Body of pancreas (tissue), 4 donors: ENCODE data around the gene FOXI3. TPM values are rescaled to one million over a fixed set of nuclear protein-coding genes. Genes with fewer than 3 reads are reported as not detected.

Experiments used
- ATAC-seq: fragments of 150-250 bp; one replicate; pipeline ENCODE4 v1.9.1; 2016
- DNase-seq, 4 donors: peaks; one replicate each; pipeline ENCODE4 v3.0.0-alpha.2; 2019
- H3K27ac ChIP-seq, 4 donors: fragments of 200-600 bp; sonication (generic); 1 replicate in 3 of 4; 2 replicates in 1 of 4; pipeline versions ENCODE4 v1.5.1 to v1.6.1; 2016 to 2019; ENCODE audit warnings: mild to moderate bottlenecking in 1 of 4, mixed read lengths in 1 of 4, moderate library complexity in 1 of 4
- H3K27me3 ChIP-seq, 2 donors: fragments of 200-600 bp; sonication (generic); one replicate each; pipeline ENCODE4 v1.6.0; 2016; ENCODE audit warnings: mild to moderate bottlenecking in 1 of 2
- H3K36me3 ChIP-seq, 2 donors: fragments of 200-600 bp; sonication (generic); replicated peaks in 1 of 2; 2 replicates each; pipeline ENCODE4 v1.5.1; 2016; ENCODE audit warnings: low read depth in 2 of 2; ENCODE audit not compliant: insufficient read depth in 1 of 2
- H3K4me1 ChIP-seq: fragments of 200-600 bp; sonication (generic); one replicate; pipeline ENCODE4 v1.6.0; 2016
- H3K4me3 ChIP-seq, 2 donors: fragments of 200-600 bp; sonication (generic); 1 replicate in 1 of 2; 2 replicates in 1 of 2; pipeline ENCODE4 v1.5.1; 2016 to 2019
- H3K9me3 ChIP-seq, 3 donors: fragments of 200-600 bp; sonication (generic); 1 replicate in 2 of 3; 2 replicates in 1 of 3; pipeline ENCODE4 v1.5.1; 2016
- CTCF ChIP-seq, 7 experiments: fragments of 450-650 bp in 4 of 7; fragments of 200-600 bp in 3 of 7; sonication (generic) in 3 of 7; IDR thresholded peaks; one replicate each; pipeline ENCODE4 v1.5.1; 2016 to 2019; ENCODE audit warnings: antibody characterized with exemption in 7 of 7
- POLR2A ChIP-seq, 3 donors: fragments of 450-650 bp; IDR thresholded peaks; one replicate each; pipeline ENCODE4 v1.6.1; 2016; ENCODE audit warnings: antibody characterized with exemption in 3 of 3, mild to moderate bottlenecking in 2 of 3
- WGBS, 2 donors: methylation state at CpG; one replicate each; pipeline ENCODE4 v1.1.5; 2017; 5-methylcytosine and 5-hydroxymethylcytosine counted together
- intact Hi-C: fragments of 100-400 bp; cut with DNase I; formaldehyde crosslinking; loops from one replicate; pipeline ENCODE4 v1.15.1; 2023
- total RNA-seq, 2 donors: library from RNA; depleted of rRNA; stranded (reverse); fragments of >200 nt; gene quantifications; one replicate each; pipeline ENCODE4 v1.1.0, GENCODE V29; 2016

FOXI3 gene
- not detected for total RNA-seq

DNA sequence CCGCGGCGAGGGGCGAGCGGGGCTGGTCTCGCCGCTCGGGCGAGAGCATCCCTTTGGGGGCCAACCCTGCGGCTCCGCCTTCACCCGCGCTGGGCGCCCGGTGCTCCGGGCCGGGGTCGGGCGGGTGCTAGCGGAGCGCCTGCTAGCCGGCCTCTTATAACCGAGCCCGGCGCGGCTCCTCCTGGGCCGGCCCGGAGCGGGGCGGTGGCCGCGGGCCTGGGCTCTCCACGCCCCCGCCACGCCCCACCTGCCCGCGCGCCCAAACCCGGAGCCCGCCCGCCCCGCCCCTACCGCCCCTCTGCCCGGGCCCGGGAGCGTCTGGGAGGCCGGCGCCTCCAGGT, at the start of gene FOXI3:
Gene FOXI3, minus strand, starts transcription at position 129 of the 341 bp plus-strand sequence. CDS start 158 bp downstream, outside the sequence.
- Histone ChIP-seq H3K4me3 (no peak within 1 kb of the TSS), H3K36me3 (no peaks in the 10 kb centered on the region), H3K9me3 (no peaks in the 10 kb centered on the region), H3K4me1 (peaks cover 9% of the 10 kb centered on the region), H3K27me3 (peaks cover 0 to 27% of the 10 kb centered on the region in 2 donors), H3K27ac (no peak within 1 kb of the TSS)
- intact Hi-C loops, result no loop called here
- 0 to 1% methylated on average over 13 to 43 of the region's 48 CpGs for WGBS, 2 donors
- ATAC-seq (peak; percentile 57), DNase-seq (peak in 1 of 4 donors; percentile 35)
- TF ChIP-seq POLR2A (IDR thresholded peaks at IDR 0.05) (no peak), CTCF (IDR thresholded peaks at IDR 0.05) (no peak)

GRCh38 chr2:88500691-88501090, 48.2 kb upstream of the FOXI3 start:
- no peak for DNase-seq
- ATAC-seq, result no peak
- H3K4me1 ChIP-seq, result no peaks in the 10 kb centered on the region
- 81 to 86% methylated on average over 2 of the region's 2 CpGs for WGBS, 2 donors
- H3K27me3 ChIP-seq, result no peaks in the 10 kb centered on the region
- H3K9me3 ChIP-seq, result no peaks in the 10 kb centered on the region
- TF ChIP-seq POLR2A (IDR thresholded peaks at IDR 0.05) (no peak), CTCF (IDR thresholded peaks at IDR 0.05) (no peak)
- no peaks in the 10 kb centered on the region for H3K36me3 ChIP-seq
- no peak overlapping the region for H3K4me3 ChIP-seq
- H3K27ac ChIP-seq, result no peak overlapping the region
- intact Hi-C loops, result no loop called here

- no peak for ATAC-seq
- Histone ChIP-seq H3K4me1 (no peaks in the 10 kb centered on the region), H3K9me3 (no peaks in the 10 kb centered on the region), H3K27ac (no peak overlapping the region), H3K27me3 (no peaks in the 10 kb centered on the region), H3K4me3 (no peak overlapping the region), H3K36me3 (no peaks in the 10 kb centered on the region)
- DNase-seq, result no peak
- no peak for TF ChIP-seq POLR2A (IDR thresholded peaks at IDR 0.05)
- 19 to 26% methylated on average over 1 of the region's 1 CpG for WGBS, 2 donors
- intact Hi-C loops, result no loop called here
These were observed 46.7 kb upstream of the FOXI3 start for GRCh38 chr2:88499204-88499603.

DNA sequence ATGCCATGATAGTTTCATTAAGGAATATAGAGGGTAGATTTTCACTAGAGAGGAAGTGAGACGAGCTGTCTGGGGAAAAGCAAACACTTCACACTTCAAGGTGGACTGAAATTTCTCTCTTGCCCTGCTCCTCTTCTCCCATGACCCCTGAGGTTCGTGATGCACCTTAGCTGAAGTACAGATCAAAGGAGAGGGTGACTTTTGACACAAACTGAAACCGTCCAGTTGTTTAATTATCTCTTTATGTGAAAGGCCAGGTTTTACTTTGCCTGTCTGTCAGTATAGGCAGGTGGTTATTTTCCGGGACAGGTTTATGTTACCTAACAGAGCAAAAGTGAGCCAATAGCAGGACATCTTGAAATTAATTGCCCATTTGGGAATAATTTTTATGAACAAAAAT, 41.0 kb upstream of the FOXI3 start:
- DNase-seq, result no peak

GRCh38 chr2:88492002-88492401, 39.5 kb upstream of the FOXI3 start:
- TF ChIP-seq CTCF (IDR thresholded peaks at IDR 0.05), result no peak
- no peak for TF ChIP-seq POLR2A (IDR thresholded peaks at IDR 0.05)
- intact Hi-C loops, result no loop called here
- Histone ChIP-seq H3K27me3 (no peaks in the 10 kb centered on the region), H3K4me3 (no peak overlapping the region), H3K9me3 (no peaks in the 10 kb centered on the region), H3K36me3 (no peaks in the 10 kb centered on the region), H3K27ac (no peak overlapping the region), H3K4me1 (no peaks in the 10 kb centered on the region)
- ATAC-seq (no peak), DNase-seq (no peak)
- WGBS, 2 donors, result 40 to 75% methylated on average over 3 to 4 of the region's 4 CpGs

More for the DNA sequence above, 41.0 kb upstream of the FOXI3 start:
- intact Hi-C loops, result no loop called here
- Histone ChIP-seq H3K36me3 (no peaks in the 10 kb centered on the region), H3K9me3 (no peaks in the 10 kb centered on the region), H3K27me3 (no peaks in the 10 kb centered on the region), H3K27ac (no peak overlapping the region), H3K4me1 (no peaks in the 10 kb centered on the region), H3K4me3 (no peak overlapping the region)
- 62 to 68% methylated on average over 4 of the region's 4 CpGs for WGBS, 2 donors
- no peak for ATAC-seq
- TF ChIP-seq CTCF (IDR thresholded peaks at IDR 0.05) (no peak), POLR2A (IDR thresholded peaks at IDR 0.05) (no peak)
